ENCODE measurements around the gene AURKAIP1. TPM values are rescaled to one million over a fixed set of nuclear protein-coding genes. Genes with fewer than 3 reads are reported as not detected.

AURKAIP1 gene
- total and polyA plus RNA-seq, 2 of the 13 experiments (the other 11 are each of a cell fraction or from before 2014, with no cell fraction given) = 69.5 to 175 TPM

DNA sequence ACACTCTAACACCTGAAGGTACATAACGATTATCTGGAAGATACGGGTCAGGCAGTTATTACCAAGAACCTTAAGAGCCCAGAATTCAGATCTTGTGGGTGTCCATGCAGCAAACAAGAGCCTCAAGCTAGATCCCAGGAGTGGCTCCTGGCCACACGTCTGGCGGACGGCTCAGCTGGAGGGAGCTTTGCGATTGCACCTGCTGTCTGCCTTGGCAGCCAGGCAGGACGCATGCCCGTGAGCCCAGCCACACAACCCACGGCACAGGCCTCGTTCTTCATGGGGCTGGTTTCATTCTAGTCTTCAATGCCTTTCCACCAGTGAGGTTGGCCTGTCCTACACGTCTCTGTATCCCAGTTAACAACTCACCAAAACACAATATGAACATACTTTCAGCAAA, 18.4 kb upstream of the AURKAIP1 start:
- ATAC-seq (no peak), FAIRE-seq (no peak), DNase-seq (ENCODE audit: low spot score) (no peak)
- peaks cover 36 to 83% of the 10 kb centered on the region in 2 experiments for H3K36me3 ChIP-seq (replicated peaks in 1 of 2; ENCODE audit: control insufficient read depth in 1 of 2, insufficient read depth in 2 of 2, low read length in 2 of 2)
- no peak overlapping the region for H3K4me3 ChIP-seq (replicated peaks in 1 of 3; ENCODE audit: insufficient read depth in 1 of 3, low read depth in 2 of 3, low read length in 3 of 3)
- H3K27ac ChIP-seq (ENCODE audit: extremely low read length, insufficient read depth, low read length) = no peak overlapping the region
- no peak overlapping the region for H3K4me2 ChIP-seq (ENCODE audit: low read depth, low read length)
- H3K9ac ChIP-seq (ENCODE audit: insufficient read depth, low read depth, low read length) = no peak overlapping the region
- ChIA-PET CTCF (ENCODE audit: low intra/inter-chr PET ratio, low total read pairs) (no interaction called here), POLR2A (no interaction called here)
- H3K79me2 ChIP-seq (ENCODE audit: insufficient read depth, low read length) = peaks cover 30% of the 10 kb centered on the region
- WGBS (ENCODE audit: low lambda C conversion rate) = 98% methylated on average over 7 of the region's 11 CpGs
- in situ Hi-C loops (cut with HindIII; ENCODE audit: extremely low pct_ligation_motif_present, low pct_unique_long_range_greater_than_20kb) (no loop called here), intact Hi-C loops (cut with micrococcal nuclease; ENCODE audit: unreplicated experiment) (no loop called here)
- TF ChIP-seq KLF12 (CRISPR knock-in tag; IDR thresholded peaks at IDR 0.05; ENCODE audit: borderline replicate concordance) (no peak), ZNF556 (CRISPR knock-in tag; IDR thresholded peaks at IDR 0.05; ENCODE audit: borderline replicate concordance) (no peak), HBP1 (CRISPR knock-in tag; IDR thresholded peaks at IDR 0.05; ENCODE audit: low read depth) (no peak), HES4 (CRISPR knock-in tag; IDR thresholded peaks at IDR 0.05; ENCODE audit: borderline replicate concordance) (no peak), RBFOX2 (IDR thresholded peaks at IDR 0.05; ENCODE audit: low read depth, low read length) (0 out of 2 replicates have a peak, but pooled peaks have one; percentile 21)
- TF ChIP-seq, protein P1, sequence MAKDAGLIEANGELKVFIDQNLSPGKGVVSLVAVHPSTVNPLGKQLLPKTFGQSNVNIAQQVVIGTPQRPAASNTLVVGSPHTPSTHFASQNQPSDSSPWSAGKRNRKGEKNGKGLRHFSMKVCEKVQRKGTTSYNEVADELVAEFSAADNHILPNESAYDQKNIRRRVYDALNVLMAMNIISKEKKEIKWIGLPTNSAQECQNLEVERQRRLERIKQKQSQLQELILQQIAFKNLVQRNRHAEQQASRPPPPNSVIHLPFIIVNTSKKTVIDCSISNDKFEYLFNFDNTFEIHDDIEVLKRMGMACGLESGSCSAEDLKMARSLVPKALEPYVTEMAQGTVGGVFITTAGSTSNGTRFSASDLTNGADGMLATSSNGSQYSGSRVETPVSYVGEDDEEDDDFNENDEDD (CRISPR knock-in tag; IDR thresholded peaks at IDR 0.05; ENCODE audit: borderline replicate concordance) = no peak
- no TSS peak for BruUV-seq (replicated peaks)
- H3K27me3 ChIP-seq (ENCODE audit: control insufficient read depth in 1 of 2, insufficient read depth in 2 of 2, low read length in 2 of 2) = no peaks in the 10 kb centered on the region
- H4K20me1 ChIP-seq (ENCODE audit: insufficient read depth, low read length) = peaks cover 3% of the 10 kb centered on the region; the same call in 1 of the 2 replicates
- peaks cover 16% of the 10 kb centered on the region for H3K4me1 ChIP-seq (ENCODE audit: insufficient read depth, low read length)
- H2AFZ ChIP-seq (ENCODE audit: low read length) = no peak overlapping the region
- H3K9me3 ChIP-seq (ENCODE audit: low read length) = no peaks in the 10 kb centered on the region
